ENCODE results near the gene COL4A2. TPM values are rescaled to one million over a fixed set of nuclear protein-coding genes. Genes with fewer than 3 reads are reported as not detected.

COL4A2 gene
- total RNA-seq, 1 donor from 2014 or later: 1,414 TPM

DNA sequence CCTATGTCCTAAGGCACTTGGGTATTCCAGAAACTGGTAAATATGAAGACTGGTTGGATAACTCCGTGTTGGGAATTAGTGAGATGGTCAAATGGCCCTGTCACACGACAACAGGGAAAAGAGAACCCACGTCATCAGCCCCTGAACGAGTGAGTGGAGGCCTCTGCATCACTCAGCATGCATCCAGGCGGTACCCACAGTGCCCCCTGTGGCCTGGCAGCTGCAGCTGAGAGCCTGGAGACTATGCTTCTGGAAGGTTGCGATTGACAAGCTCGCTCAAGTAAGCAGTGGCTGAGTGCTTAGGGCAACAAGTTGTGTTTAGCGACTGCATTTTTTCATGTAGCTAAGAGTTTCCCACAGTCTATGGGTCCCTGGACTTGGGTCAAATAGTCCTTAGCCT lies 55.9 kb downstream of the COL4A2 start:
- peaks cover 45% of the 10 kb centered on the region for H3K36me3 ChIP-seq (ENCODE audit: insufficient read depth, low read length)
- peaks cover 40% of the 10 kb centered on the region for H3K36me3 Mint-ChIP-seq (ENCODE audit: low read depth, unreplicated experiment)
- no peak overlapping the region for H3K4me3 ChIP-seq (ENCODE audit: insufficient read depth, low read depth, low read length)
- H3K4me3 Mint-ChIP-seq (ENCODE audit: unreplicated experiment): no peak overlapping the region
- peaks cover 26% of the 10 kb centered on the region for H3K4me1 ChIP-seq (ENCODE audit: insufficient read depth, low read length)
- H3K27ac ChIP-seq (ENCODE audit: low read depth, low read length): peak overlapping the region; percentile 4
- DNase-seq (ENCODE audit: low read depth) (no peak), FAIRE-seq (no peak)
- peak overlapping the region; percentile 0 for H3K27ac Mint-ChIP-seq (ENCODE audit: unreplicated experiment)
- H3K4me2 ChIP-seq (ENCODE audit: low read length): no peak overlapping the region
- H3K4me1 Mint-ChIP-seq (ENCODE audit: low read depth, unreplicated experiment): peaks cover 56% of the 10 kb centered on the region
- no peaks in the 10 kb centered on the region for H3K27me3 ChIP-seq (ENCODE audit: insufficient read depth, low read length)
- no peak for TF ChIP-seq CTCF (IDR thresholded peaks at IDR 0.05; ENCODE audit: insufficient read depth, low read depth, low read length)
- TF ChIP-seq EZH2 (IDR thresholded peaks at IDR 0.05; ENCODE audit: insufficient read depth, low read length): no peak
- no peak overlapping the region for H3K9ac ChIP-seq (ENCODE audit: low read length)
- H2AFZ ChIP-seq (ENCODE audit: low read depth, low read length): no peak overlapping the region
- no peaks in the 10 kb centered on the region for H3K9me3 ChIP-seq (ENCODE audit: insufficient read depth, low read depth, low read length)
- H3K9me3 Mint-ChIP-seq (ENCODE audit: unreplicated experiment): no peaks in the 10 kb centered on the region
- H4K20me1 ChIP-seq (ENCODE audit: insufficient read depth, low read length): no peaks in the 10 kb centered on the region
- peaks cover 38% of the 10 kb centered on the region for H3K79me2 ChIP-seq (ENCODE audit: insufficient read depth, low read length)
- H3K27me3 Mint-ChIP-seq (ENCODE audit: low read depth, unreplicated experiment): no peaks in the 10 kb centered on the region

DNA sequence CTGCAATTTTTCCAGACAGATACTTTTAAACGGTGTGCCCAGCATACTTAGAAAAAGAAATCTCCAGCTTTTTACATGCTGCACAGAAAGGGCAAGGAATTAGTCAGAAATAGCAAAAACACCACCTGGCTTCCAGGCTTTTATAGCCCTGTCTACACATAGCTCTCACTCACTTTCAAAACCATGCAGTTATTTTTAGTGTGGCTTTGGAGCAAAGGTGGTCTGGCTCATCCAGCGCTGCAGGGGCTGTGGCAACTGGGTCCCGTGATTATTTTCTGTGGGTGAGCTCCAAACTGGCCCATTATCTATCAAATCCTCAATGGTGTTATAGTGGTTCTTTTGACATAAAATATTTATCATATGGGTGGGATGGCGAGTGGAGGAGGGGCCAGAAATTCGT lies 57.0 kb downstream of the COL4A2 start:
- H3K9me3 Mint-ChIP-seq (ENCODE audit: unreplicated experiment): no peaks in the 10 kb centered on the region
- Histone ChIP-seq H3K27ac (ENCODE audit: low read depth, low read length) (peak overlapping the region; percentile 4), H3K79me2 (ENCODE audit: insufficient read depth, low read length) (peaks cover 39% of the 10 kb centered on the region), H4K20me1 (ENCODE audit: insufficient read depth, low read length) (no peaks in the 10 kb centered on the region), H2AFZ (ENCODE audit: low read depth, low read length) (no peak overlapping the region), H3K4me2 (ENCODE audit: low read length) (no peak overlapping the region), H3K9ac (ENCODE audit: low read length) (no peak overlapping the region), H3K4me3 (ENCODE audit: insufficient read depth, low read depth, low read length) (no peak overlapping the region), H3K27me3 (ENCODE audit: insufficient read depth, low read length) (no peaks in the 10 kb centered on the region), H3K4me1 (ENCODE audit: insufficient read depth, low read length) (peaks cover 26% of the 10 kb centered on the region), H3K9me3 (ENCODE audit: insufficient read depth, low read depth, low read length) (no peaks in the 10 kb centered on the region), H3K36me3 (ENCODE audit: insufficient read depth, low read length) (peaks cover 38% of the 10 kb centered on the region)
- H3K27ac Mint-ChIP-seq (ENCODE audit: unreplicated experiment): no peak overlapping the region
- no peaks in the 10 kb centered on the region for H3K27me3 Mint-ChIP-seq (ENCODE audit: low read depth, unreplicated experiment)
- FAIRE-seq (no peak), DNase-seq (ENCODE audit: low read depth) (no peak)
- H3K4me1 Mint-ChIP-seq (ENCODE audit: low read depth, unreplicated experiment): peaks cover 60% of the 10 kb centered on the region
- peaks cover 35% of the 10 kb centered on the region for H3K36me3 Mint-ChIP-seq (ENCODE audit: low read depth, unreplicated experiment)
- TF ChIP-seq CTCF (IDR thresholded peaks at IDR 0.05; ENCODE audit: insufficient read depth, low read depth, low read length) (no peak), EZH2 (IDR thresholded peaks at IDR 0.05; ENCODE audit: insufficient read depth, low read length) (no peak)
- H3K4me3 Mint-ChIP-seq (ENCODE audit: unreplicated experiment): no peak overlapping the region

DNA sequence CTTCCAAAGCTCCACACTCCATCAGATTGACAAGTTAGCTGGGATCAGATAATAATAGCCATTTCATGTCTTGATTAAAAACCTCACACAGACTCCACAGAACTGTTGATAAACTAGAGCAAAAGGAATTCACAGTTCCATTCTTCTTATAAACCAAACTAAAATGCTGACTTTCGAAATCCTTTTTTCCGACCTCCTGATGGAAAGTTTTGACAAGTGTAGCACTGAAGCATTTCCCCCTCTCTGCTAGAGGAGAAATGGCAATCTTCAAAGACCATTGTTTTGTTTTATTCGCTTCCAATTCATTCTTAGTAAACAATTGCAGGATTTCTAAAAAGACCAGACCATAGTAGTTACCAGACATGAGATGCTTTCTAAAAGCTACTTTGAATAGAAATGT lies 58.8 kb downstream of the COL4A2 start:
- no peak for DNase-seq (ENCODE audit: low read depth)
- no peaks in the 10 kb centered on the region for H4K20me1 ChIP-seq (ENCODE audit: insufficient read depth, low read length)
- Mint-ChIP-seq H3K27me3 (ENCODE audit: low read depth, unreplicated experiment) (no peaks in the 10 kb centered on the region), H3K4me1 (ENCODE audit: low read depth, unreplicated experiment) (peaks cover 52% of the 10 kb centered on the region), H3K27ac (ENCODE audit: unreplicated experiment) (peak overlapping the region; percentile 54), H3K36me3 (ENCODE audit: low read depth, unreplicated experiment) (peaks cover 29% of the 10 kb centered on the region), H3K9me3 (ENCODE audit: unreplicated experiment) (no peaks in the 10 kb centered on the region), H3K4me3 (ENCODE audit: unreplicated experiment) (no peak overlapping the region)
- H3K4me1 ChIP-seq (ENCODE audit: insufficient read depth, low read length): peaks cover 15% of the 10 kb centered on the region
- TF ChIP-seq EZH2 (IDR thresholded peaks at IDR 0.05; ENCODE audit: insufficient read depth, low read length): no peak
- no peak for TF ChIP-seq CTCF (IDR thresholded peaks at IDR 0.05; ENCODE audit: insufficient read depth, low read depth, low read length)
- FAIRE-seq: no peak
- H3K27ac ChIP-seq (ENCODE audit: low read depth, low read length): no peak overlapping the region
- no peak overlapping the region for H3K9ac ChIP-seq (ENCODE audit: low read length)
- no peak overlapping the region for H2AFZ ChIP-seq (ENCODE audit: low read depth, low read length)
- H3K9me3 ChIP-seq (ENCODE audit: insufficient read depth, low read depth, low read length): no peaks in the 10 kb centered on the region
- peaks cover 31% of the 10 kb centered on the region for H3K36me3 ChIP-seq (ENCODE audit: insufficient read depth, low read length)
- H3K79me2 ChIP-seq (ENCODE audit: insufficient read depth, low read length): peaks cover 45% of the 10 kb centered on the region
- H3K4me2 ChIP-seq (ENCODE audit: low read length): no peak overlapping the region
- H3K27me3 ChIP-seq (ENCODE audit: insufficient read depth, low read length): no peaks in the 10 kb centered on the region
- no peak overlapping the region for H3K4me3 ChIP-seq (ENCODE audit: insufficient read depth, low read depth, low read length)

Measured in astrocyte (in vitro differentiated cells and primary cell).